Bronchial epithelial cell (primary cell): ENCODE data around the gene KCTD20. TPM values are rescaled to one million over a fixed set of nuclear protein-coding genes. Genes with fewer than 3 reads are reported as not detected.

Experiments used
- DNase-seq: peaks from one replicate; pipeline ENCODE4 v3.0.0-alpha.2; 2010; ENCODE audit warnings: low read depth
- FAIRE-seq: peaks from 2 replicates; lab custom pipeline; 2011; peaks lifted over from hg19 to GRCh38; lab: Jason Lieb, UNC
- H3K27me3 ChIP-seq: 2 replicates; pipeline ENCODE4 v1.5.1; 2011; ENCODE audit warnings: low read length; ENCODE audit not compliant: control insufficient read depth, insufficient read depth
- H3K36me3 ChIP-seq: 2 replicates; pipeline ENCODE4 v1.5.1; 2011; ENCODE audit warnings: low read length; ENCODE audit not compliant: control insufficient read depth, insufficient read depth
- H3K4me3 ChIP-seq: 2 replicates; pipeline ENCODE4 v1.5.1; 2011; ENCODE audit warnings: mild to moderate bottlenecking, low read depth, low read length, control low read depth
- CTCF ChIP-seq: IDR thresholded peaks from 2 replicates; pipeline ENCODE4 v1.5.1; 2011; ENCODE audit warnings: mild to moderate bottlenecking, moderate library complexity, low read length, control low read depth, inconsistent platforms; ENCODE audit not compliant: insufficient read depth, severe bottlenecking
- total RNA-seq: library from RNA; depleted of rRNA; stranded (reverse); fragments of >200 nt; gene quantifications from 2 replicates; pipeline ENCODE4 v1.2.1, GENCODE V29; 2014

The KCTD20 gene
- total RNA-seq, 1 donor from 2014 or later, result 26.6 TPM

DNA sequence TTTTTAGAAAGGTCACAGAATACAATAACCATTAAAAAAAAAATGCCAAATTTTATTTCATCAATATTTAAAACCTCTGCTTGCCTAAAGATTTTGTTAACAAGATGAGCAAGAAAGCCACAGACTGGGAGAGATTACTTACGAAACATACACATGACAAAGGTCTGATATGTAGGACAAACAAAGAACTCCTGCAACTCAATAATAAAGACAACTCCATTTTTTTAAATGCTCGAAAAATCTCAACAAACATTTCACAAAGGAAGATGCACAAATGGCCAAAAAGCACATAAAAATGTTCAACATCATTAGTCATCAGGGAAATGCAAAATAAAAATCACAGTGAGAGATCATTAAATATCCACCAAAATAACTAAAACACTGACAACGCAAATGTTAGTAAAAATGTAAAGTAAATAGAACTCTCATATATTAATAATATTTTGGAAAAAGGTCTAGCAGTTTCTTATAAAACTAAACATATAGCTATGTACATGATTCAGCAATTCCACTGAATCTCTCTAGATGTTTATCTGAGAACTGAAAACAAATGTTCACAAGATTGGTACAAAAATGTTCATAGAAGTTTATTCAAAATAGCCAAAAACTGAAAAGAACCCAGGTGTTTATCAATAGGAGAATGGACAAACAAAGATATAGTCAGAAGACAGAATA lies 94.2 kb downstream of the KCTD20 start:
- Histone ChIP-seq H3K36me3 (peaks cover 3% of the 10 kb centered on the region), H3K27me3 (no peaks in the 10 kb centered on the region), H3K4me3 (no peak overlapping the region)
- TF ChIP-seq CTCF, result no peak
- DNase-seq (no peak), FAIRE-seq (no peak)

GRCh38 chr6:36539814-36540568 lies 97.2 kb downstream of the KCTD20 start:
- TF ChIP-seq CTCF, result no peak
- no peak overlapping the region for H3K4me3 ChIP-seq
- no peak for FAIRE-seq

More at GRCh38 chr6:36539814-36540568, 97.2 kb downstream of the KCTD20 start:
- H3K36me3 ChIP-seq, result peaks cover 3% of the 10 kb centered on the region
- DNase-seq, result no peak
- no peaks in the 10 kb centered on the region for H3K27me3 ChIP-seq

Other genes starting within 250 kb of the KCTD20 start
- 6.3 and 10.1 TPM in 2 replicates for gene BRPF3, start 246.3 kb upstream of the KCTD20 start, total RNA-seq
- gene PNPLA1, start 172.9 kb upstream of the KCTD20 start, total RNA-seq, result 0.26 and 1.2 TPM in 2 replicates
- gene BNIP5, start 106.1 kb upstream of the KCTD20 start, total RNA-seq, result not detected in 2 replicates
- gene ETV7, start 55.3 kb upstream of the KCTD20 start, total RNA-seq, result 0.13 TPM in 1 of 2 replicates, not detected in the other
- not detected in 2 replicates for gene PXT1, start 146 bp upstream of the KCTD20 start, total RNA-seq
- gene STK38, start 104.5 kb downstream of the KCTD20 start, total RNA-seq, result 13.7 and 19.6 TPM in 2 replicates
- 200 and 206 TPM in 2 replicates for gene SRSF3, start 151.4 kb downstream of the KCTD20 start, total RNA-seq
- 364 and 524 TPM in 2 replicates for gene CDKN1A, start 235.7 kb downstream of the KCTD20 start, total RNA-seq